ENCODE results near the gene PHLDA2. TPM values are rescaled to one million over a fixed set of nuclear protein-coding genes. Genes with fewer than 3 reads are reported as not detected.
"Not testable (repeated sequence)": the region's sequence is repeated elsewhere in the genome, so short reads cannot be mapped to it uniquely, and the experiment has no call there.

The PHLDA2 gene
- total RNA-seq, 1 donor from 2014 or later = not detected

DNA sequence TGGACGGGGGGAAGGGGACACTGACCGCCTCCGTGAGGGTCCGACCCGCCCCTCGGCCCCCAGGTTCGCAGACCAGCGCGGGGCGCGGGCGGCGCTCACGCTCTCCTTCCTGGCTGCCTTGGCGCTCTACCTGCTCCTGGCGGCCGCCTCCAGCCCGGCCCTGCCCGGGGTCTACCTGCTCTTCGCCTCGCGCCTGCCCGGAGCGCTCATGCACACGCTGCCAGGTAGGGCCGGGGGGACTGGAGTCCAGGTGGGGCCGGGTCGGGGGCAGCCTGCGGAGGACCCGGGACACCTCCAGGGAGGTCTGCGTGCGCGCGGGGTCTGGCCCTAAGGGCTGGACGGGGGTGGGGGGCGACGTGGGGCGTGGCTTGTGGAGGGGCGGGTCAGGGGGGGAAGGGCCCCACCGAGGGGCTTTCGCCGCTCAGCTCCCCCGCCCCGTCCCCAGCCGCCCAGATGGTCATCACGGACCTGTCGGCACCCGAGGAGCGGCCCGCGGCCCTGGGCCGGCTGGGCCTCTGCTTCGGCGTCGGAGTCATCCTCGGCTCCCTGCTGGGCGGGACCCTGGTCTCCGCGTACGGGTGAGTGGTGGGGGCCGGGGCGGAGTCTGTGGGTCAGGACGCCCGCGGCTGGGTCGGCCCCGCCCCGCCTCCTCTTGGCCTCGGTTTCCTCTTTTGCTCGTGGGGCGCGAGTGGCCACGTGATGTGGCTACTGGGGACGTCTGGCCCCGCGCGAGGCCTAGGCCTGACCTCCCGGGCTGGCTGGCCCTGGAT, 19.9 kb downstream of the PHLDA2 start:
- peaks cover 0 to 3% (median 2%) of the 10 kb centered on the region in 3 donors for H3K9me3 ChIP-seq (ENCODE audit: control insufficient read depth in 3 of 3, low read length in 3 of 3)
- H3K4me1 ChIP-seq (ENCODE audit: control insufficient read depth in 3 of 3, insufficient read depth in 3 of 3, low read length in 3 of 3) = peaks cover 0 to 2% (median under 1%) of the 10 kb centered on the region in 3 donors
- H3K9ac ChIP-seq (ENCODE audit: low read depth in 1 of 3, low read length in 3 of 3) = no peak overlapping the region
- peaks cover 0 to 34% (median 32%) of the 10 kb centered on the region in 3 donors for H3K27me3 ChIP-seq (ENCODE audit: control insufficient read depth in 3 of 3, insufficient read depth in 3 of 3, low read length in 3 of 3)
- H3K27ac ChIP-seq (ENCODE audit: low read depth, low read length) = no peak overlapping the region
- H3K36me3 ChIP-seq (ENCODE audit: control insufficient read depth in 3 of 3, insufficient read depth in 3 of 3, low read length in 3 of 3) = peaks cover 0 to 1% (median 0%) of the 10 kb centered on the region in 3 donors
- no peak overlapping the region for H3K4me3 ChIP-seq (ENCODE audit: low read length in 3 of 3)

- Histone ChIP-seq H3K9me3 (ENCODE audit: control insufficient read depth in 3 of 3, low read length in 3 of 3) (peaks cover 0 to 3% (median 2%) of the 10 kb centered on the region in 3 donors), H3K9ac (ENCODE audit: low read depth in 1 of 3, low read length in 3 of 3) (no peak overlapping the region), H3K27ac (ENCODE audit: low read depth, low read length) (no peak overlapping the region), H3K27me3 (ENCODE audit: control insufficient read depth in 3 of 3, insufficient read depth in 3 of 3, low read length in 3 of 3) (peaks cover 0 to 37% (median 36%) of the 10 kb centered on the region in 3 donors), H3K4me1 (ENCODE audit: control insufficient read depth in 3 of 3, insufficient read depth in 3 of 3, low read length in 3 of 3) (peaks cover 1 to 5% (median 3%) of the 10 kb centered on the region in 3 donors), H3K36me3 (ENCODE audit: control insufficient read depth in 3 of 3, insufficient read depth in 3 of 3, low read length in 3 of 3) (peaks cover 0 to 1% (median 0%) of the 10 kb centered on the region in 3 donors), H3K4me3 (ENCODE audit: low read length in 3 of 3) (no peak overlapping the region)
Measured at GRCh38 chr11:2908130-2908529, 21.1 kb downstream of the PHLDA2 start.

DNA sequence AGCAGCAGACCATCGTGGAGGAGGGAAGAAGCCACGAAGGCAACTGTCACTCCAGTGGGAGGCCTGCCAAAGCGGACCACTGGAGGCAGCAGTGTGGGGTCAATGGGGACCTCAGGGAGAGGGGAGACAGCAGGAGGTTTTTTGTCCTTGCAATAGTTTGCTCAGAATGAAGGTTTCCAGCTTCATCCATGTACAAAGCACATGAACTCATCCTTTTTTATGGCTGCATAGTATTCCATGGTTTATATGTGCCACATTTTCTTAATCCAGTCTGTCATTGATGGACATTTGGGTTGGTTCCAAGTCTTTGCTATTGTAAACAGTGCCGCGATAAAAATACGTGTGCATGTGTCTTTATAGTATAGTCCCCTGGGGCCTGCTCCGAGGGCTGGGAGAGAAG, 23.9 kb downstream of the PHLDA2 start:
- H3K9ac ChIP-seq (ENCODE audit: low read depth in 1 of 3, low read length in 3 of 3); H3K4me3 ChIP-seq (ENCODE audit: low read length in 3 of 3); H3K9me3 ChIP-seq (ENCODE audit: control insufficient read depth in 3 of 3, low read length in 3 of 3); H3K27ac ChIP-seq (ENCODE audit: low read depth, low read length); H3K36me3 ChIP-seq (ENCODE audit: control insufficient read depth in 3 of 3, insufficient read depth in 3 of 3, low read length in 3 of 3): not testable (repeated sequence)
- H3K4me1 ChIP-seq (ENCODE audit: control insufficient read depth in 3 of 3, insufficient read depth in 3 of 3, low read length in 3 of 3) = peaks cover 11 to 21% (median 17%) of the 10 kb centered on the region in 3 donors
- H3K27me3 ChIP-seq (ENCODE audit: control insufficient read depth in 3 of 3, insufficient read depth in 3 of 3, low read length in 3 of 3) = peaks cover 0 to 43% (median 40%) of the 10 kb centered on the region in 3 donors

- peaks cover 16 to 28% (median 21%) of the 10 kb centered on the region in 3 donors for H3K4me1 ChIP-seq (ENCODE audit: control insufficient read depth in 3 of 3, insufficient read depth in 3 of 3, low read length in 3 of 3)
- peaks cover 0 to 3% (median 2%) of the 10 kb centered on the region in 3 donors for H3K9me3 ChIP-seq (ENCODE audit: control insufficient read depth in 3 of 3, low read length in 3 of 3)
- H3K4me3 ChIP-seq (ENCODE audit: low read length in 3 of 3) = no peak overlapping the region
- peaks cover 0 to 36% (median 35%) of the 10 kb centered on the region in 3 donors for H3K27me3 ChIP-seq (ENCODE audit: control insufficient read depth in 3 of 3, insufficient read depth in 3 of 3, low read length in 3 of 3)
- no peak overlapping the region for H3K9ac ChIP-seq (ENCODE audit: low read depth in 1 of 3, low read length in 3 of 3)
- H3K27ac ChIP-seq (ENCODE audit: low read depth, low read length) = no peak overlapping the region
- H3K36me3 ChIP-seq (ENCODE audit: control insufficient read depth in 3 of 3, insufficient read depth in 3 of 3, low read length in 3 of 3) = peaks cover 0 to 1% (median 0%) of the 10 kb centered on the region in 3 donors
Measured at GRCh38 chr11:2904153-2905052, 24.8 kb downstream of the PHLDA2 start.

DNA sequence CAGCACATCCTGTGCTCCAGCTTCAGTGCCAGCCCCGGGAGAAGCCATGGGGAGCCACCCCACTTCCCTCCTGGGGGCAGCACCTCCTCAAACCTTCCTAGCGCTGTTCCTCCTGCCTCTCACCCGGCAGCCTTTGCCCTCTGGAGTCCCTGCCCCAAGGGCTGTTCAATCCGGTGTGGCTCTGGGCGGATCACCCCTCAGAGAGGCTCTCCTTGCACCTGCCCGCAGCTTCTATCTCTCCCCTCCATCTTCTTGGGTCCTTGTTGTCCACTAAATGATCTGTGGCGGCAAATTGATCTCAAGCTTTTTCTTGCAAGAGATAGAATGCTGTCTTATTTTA, 25.6 kb downstream of the PHLDA2 start:
- H3K4me1 ChIP-seq (ENCODE audit: control insufficient read depth in 3 of 3, insufficient read depth in 3 of 3, low read length in 3 of 3) = peaks cover 23 to 35% (median 26%) of the 10 kb centered on the region in 3 donors
- H3K9ac ChIP-seq (ENCODE audit: low read depth in 1 of 3, low read length in 3 of 3) = no peak overlapping the region
- H3K27ac ChIP-seq (ENCODE audit: low read depth, low read length) = no peak overlapping the region
- H3K9me3 ChIP-seq (ENCODE audit: control insufficient read depth in 3 of 3, low read length in 3 of 3) = peaks cover 0 to 3% (median 2%) of the 10 kb centered on the region in 3 donors
- H3K4me3 ChIP-seq (ENCODE audit: low read length in 3 of 3) = no peak overlapping the region
- peaks cover 0 to 1% (median 0%) of the 10 kb centered on the region in 3 donors for H3K36me3 ChIP-seq (ENCODE audit: control insufficient read depth in 3 of 3, insufficient read depth in 3 of 3, low read length in 3 of 3)
- peaks cover 0 to 30% (median 30%) of the 10 kb centered on the region in 3 donors for H3K27me3 ChIP-seq (ENCODE audit: control insufficient read depth in 3 of 3, insufficient read depth in 3 of 3, low read length in 3 of 3)

DNA sequence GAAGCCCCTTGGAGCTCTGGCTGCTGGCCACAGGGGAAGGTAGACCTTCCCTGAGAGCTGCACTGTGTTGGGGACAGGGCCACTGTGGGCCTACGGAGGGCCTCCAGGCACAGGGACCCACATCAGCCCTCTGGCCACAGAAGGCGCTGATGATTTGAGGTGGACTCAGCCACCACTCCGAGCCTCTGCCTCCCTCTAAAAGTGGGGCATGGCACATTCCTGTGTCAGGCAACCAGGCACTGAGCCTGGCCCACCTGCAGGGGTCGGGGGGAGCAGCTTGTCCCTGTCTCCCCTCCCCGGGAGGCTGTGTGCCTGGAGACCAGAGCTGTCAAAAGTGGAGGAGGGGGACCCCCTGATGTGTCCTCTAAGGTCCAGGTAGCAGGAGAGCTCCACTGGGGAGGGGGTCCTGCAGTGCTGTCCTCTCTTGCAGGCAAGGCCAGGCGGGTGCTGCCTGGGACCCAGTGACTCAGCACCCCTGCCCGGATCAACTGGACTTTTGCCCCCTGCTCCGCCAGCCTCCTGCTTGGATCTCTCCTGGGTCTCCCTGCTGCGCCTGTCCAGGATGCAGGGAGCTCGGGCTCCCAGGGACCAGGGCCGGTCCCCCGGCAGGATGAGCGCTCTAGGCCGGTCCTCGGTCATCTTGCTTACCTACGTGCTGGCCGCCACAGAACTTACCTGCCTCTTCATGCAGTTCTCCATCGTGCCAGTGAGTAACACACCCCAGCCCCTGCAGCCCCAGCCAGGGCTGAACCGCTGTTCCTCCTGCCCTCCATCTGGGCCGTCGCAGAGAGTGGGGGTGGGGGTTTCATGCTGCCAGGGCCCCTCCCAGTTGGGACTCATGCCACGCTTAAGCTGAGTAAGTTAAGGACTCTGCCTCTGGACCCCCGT, 26.2 kb downstream of the PHLDA2 start:
- Histone ChIP-seq H3K27ac (ENCODE audit: low read depth, low read length) (no peak overlapping the region), H3K4me1 (ENCODE audit: control insufficient read depth in 3 of 3, insufficient read depth in 3 of 3, low read length in 3 of 3) (peaks cover 24 to 42% (median 26%) of the 10 kb centered on the region in 3 donors), H3K36me3 (ENCODE audit: control insufficient read depth in 3 of 3, insufficient read depth in 3 of 3, low read length in 3 of 3) (peaks cover 0 to 1% (median 0%) of the 10 kb centered on the region in 3 donors), H3K9ac (ENCODE audit: low read depth in 1 of 3, low read length in 3 of 3) (peak overlapping the region in 2 of 3 donors; percentile 56 to 78), H3K9me3 (ENCODE audit: control insufficient read depth in 3 of 3, low read length in 3 of 3) (peaks cover 0 to 3% (median 2%) of the 10 kb centered on the region in 3 donors), H3K27me3 (ENCODE audit: control insufficient read depth in 3 of 3, insufficient read depth in 3 of 3, low read length in 3 of 3) (peaks cover 0 to 25% (median 24%) of the 10 kb centered on the region in 3 donors), H3K4me3 (ENCODE audit: low read length in 3 of 3) (peak overlapping the region in 2 of 3 donors; percentile 54 to 77)

GRCh38 chr11:2901854-2902783, 27.1 kb downstream of the PHLDA2 start:
- Histone ChIP-seq H3K9ac (ENCODE audit: low read depth in 1 of 3, low read length in 3 of 3) (peak overlapping the region in 2 of 3 donors; percentile 60 to 78), H3K36me3 (ENCODE audit: control insufficient read depth in 3 of 3, insufficient read depth in 3 of 3, low read length in 3 of 3) (peaks cover 0 to 1% (median 0%) of the 10 kb centered on the region in 3 donors), H3K9me3 (ENCODE audit: control insufficient read depth in 3 of 3, low read length in 3 of 3) (no peaks in the 10 kb centered on the region), H3K27ac (ENCODE audit: low read depth, low read length) (peak overlapping the region; percentile 55), H3K4me1 (ENCODE audit: control insufficient read depth in 3 of 3, insufficient read depth in 3 of 3, low read length in 3 of 3) (peaks cover 24 to 42% (median 26%) of the 10 kb centered on the region in 3 donors), H3K4me3 (ENCODE audit: low read length in 3 of 3) (peak overlapping the region; percentile 54 to 77 (median 76)), H3K27me3 (ENCODE audit: control insufficient read depth in 3 of 3, insufficient read depth in 3 of 3, low read length in 3 of 3) (peaks cover 0 to 20% (median 15%) of the 10 kb centered on the region in 3 donors)

DNA sequence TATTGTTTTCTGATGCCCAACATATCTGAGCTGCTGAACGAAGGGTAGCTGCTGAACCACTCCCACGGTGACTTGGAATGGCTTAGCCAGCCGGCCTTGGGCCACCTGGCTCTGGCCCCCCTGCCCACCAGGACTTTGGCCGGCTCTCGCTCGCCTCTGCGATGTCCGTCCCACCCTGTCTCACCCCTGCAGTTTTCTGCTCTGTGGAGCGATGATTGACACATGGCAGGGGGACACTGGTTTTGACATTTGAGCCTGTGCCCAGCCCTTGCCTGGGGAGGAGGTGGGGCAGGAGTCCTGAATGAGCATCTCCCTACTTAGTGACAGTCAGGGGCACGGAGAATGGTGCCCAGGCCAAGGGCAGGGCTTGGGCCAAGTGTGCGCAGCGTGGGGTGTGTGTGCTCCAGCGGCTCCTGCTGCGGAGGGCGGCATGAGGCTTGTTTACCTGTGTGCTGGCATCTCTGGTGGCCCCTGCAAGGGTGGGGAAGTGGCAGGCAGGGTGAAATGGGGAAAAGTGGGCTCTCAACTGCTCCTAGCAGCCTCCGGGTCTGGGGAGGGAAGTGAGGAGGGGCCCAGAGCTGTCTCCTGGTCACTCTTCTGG, 27.9 kb downstream of the PHLDA2 start:
- H3K4me1 ChIP-seq (ENCODE audit: control insufficient read depth in 3 of 3, insufficient read depth in 3 of 3, low read length in 3 of 3) = peaks cover 24 to 42% (median 26%) of the 10 kb centered on the region in 3 donors
- H3K9me3 ChIP-seq (ENCODE audit: control insufficient read depth in 3 of 3, low read length in 3 of 3) = no peaks in the 10 kb centered on the region
- peaks cover 0 to 20% (median 15%) of the 10 kb centered on the region in 3 donors for H3K27me3 ChIP-seq (ENCODE audit: control insufficient read depth in 3 of 3, insufficient read depth in 3 of 3, low read length in 3 of 3)
- peak overlapping the region; percentile 55 for H3K27ac ChIP-seq (ENCODE audit: low read depth, low read length)
- H3K36me3 ChIP-seq (ENCODE audit: control insufficient read depth in 3 of 3, insufficient read depth in 3 of 3, low read length in 3 of 3) = peaks cover 0 to 1% (median 0%) of the 10 kb centered on the region in 3 donors
- H3K9ac ChIP-seq (ENCODE audit: low read depth in 1 of 3, low read length in 3 of 3) = peak overlapping the region in 2 of 3 donors; percentile 60 to 74
- H3K4me3 ChIP-seq (ENCODE audit: low read length in 3 of 3) = peak overlapping the region in 2 of 3 donors; percentile 32 to 58
